ENCODE data around the gene SCAMP1.

DNA sequence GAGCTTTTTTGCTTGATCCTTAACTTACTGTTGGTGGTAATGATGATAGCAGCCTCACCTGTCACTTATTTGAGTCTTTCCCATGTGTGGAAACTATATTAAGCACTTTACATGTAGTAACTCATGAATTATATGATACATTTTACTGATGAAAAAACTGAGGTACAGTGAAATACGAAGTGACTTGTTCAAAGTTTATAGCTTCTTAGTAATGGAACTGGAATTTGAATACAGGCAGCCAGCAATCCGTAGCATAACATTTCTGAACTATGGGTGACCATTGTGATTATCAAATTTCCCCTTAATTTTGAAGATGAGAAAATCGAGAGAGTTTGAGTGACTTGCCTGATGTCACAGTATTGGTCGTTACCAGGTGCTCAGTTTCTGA lies 17.3 kb downstream of the SCAMP1 start:
- TF ChIP-seq CTCF (conservative IDR thresholded peaks at IDR 0.05 in 1 of 2, IDR thresholded peaks at IDR 0.05 in 1 of 2; ENCODE audit: low read depth in 1 of 2, low read length in 2 of 2) (no peak), EZH2 (IDR thresholded peaks at IDR 0.05; ENCODE audit: low read length, missing control alignments) (no peak)
